Activated CD4-positive, alpha-beta T cell treated with anti-CD3 and anti-CD28 coated beads, Interleukin-2, amount 50 U/mL, for 24 hours (primary cell): ENCODE data around the gene PFKM.
A peak's percentile ranks its signal among the peaks of the same experiment; 100 is the strongest.

Experiments used
- DNase-seq, 2 donors: peaks; one replicate each; pipeline ENCODE4 v3.0.0-alpha.2; 2020; ENCODE audit warnings: low read depth in 1 of 2, low spot score in 1 of 2

PFKM gene

DNA sequence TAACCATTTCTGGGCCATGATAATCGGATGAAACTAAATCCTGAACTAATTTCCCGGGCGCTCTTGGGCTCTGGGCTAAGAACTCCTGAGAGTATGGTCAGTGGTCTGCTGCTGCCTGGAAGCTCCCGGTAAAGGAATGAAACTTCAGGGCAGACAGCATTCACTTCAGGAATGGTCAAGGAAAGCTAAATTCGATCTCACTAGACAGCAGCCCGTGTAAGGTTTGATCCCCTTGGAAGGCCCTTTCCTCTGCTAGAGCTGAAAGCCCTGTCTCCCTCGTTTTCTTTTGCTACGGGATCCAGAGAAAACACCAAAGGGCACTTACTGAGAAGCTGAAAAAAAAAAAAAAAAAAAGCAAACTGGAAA, 37.5 kb downstream of the PFKM start:
- no peak for DNase-seq

DNA sequence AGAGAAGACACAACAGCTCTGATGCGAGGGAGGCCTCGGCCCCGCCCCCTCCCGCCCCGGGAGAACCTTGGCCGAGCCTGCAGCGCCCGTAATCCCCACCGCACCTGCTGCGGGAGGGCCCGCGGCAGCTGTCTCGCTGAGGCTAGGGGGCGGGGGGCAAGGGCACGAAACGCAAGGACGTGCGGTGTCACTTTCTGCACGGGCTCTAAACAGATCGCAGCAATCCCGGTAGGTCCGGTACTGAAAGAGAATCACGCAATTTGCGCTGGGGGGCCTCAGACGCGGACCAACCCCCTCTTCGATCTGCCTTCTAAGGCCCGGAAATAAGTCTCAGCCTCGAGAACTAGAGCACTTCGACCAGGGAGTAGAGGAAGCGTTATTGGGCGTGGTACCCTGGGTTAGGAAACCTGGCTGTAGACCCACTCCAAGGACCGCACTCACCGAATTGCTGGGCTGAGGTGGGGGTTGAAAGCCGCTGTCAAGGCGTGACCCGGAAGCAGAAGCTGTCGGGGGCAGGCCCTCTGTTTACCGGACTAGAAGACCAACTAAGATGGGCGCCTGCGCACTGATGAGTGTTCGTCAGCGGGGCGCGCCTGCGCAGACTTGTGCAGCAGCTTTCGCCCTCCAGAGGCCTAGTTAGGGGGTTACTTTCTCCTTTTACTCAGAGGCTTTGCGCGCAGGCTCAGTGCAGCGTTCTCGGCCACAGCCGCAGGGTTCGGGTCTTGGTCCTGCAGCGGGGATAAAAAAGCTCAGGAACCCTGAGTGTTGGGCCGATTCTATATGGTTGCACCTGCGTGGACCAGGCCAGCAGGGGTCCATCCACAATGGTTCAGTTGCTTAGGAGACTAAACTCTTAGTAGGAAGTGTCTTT, 38.1 kb downstream of the PFKM start, which contains the start of gene ASB8:
Gene ASB8, minus strand, starts transcription at position 498 of the 871 bp plus-strand sequence. CDS start 4,019 bp downstream, outside the sequence.
- peak; percentile 97 to 99 for DNase-seq

DNA sequence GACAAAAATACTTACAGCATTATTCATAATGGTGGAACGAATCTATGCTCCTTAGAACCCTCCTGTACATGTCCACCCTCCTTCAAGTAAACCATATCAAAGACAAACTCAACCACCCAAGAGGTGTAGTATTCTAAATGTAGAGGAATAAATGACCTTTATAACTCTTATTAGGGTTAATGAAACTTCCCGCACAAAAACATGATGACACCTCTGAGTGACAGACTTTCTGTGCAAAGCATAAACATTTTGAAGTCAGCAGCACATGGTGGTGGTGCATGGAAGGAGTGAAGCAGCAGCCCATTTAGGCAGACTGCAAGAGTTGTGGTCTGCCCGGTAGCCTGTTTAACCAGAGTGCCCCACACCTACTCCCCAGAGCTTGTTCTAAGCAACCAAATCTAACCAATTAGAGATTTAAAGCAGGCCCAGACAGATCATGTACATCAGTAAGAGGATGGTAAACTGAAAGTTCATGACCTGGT, 38.8 kb downstream of the PFKM start:
- no peak for DNase-seq

DNA sequence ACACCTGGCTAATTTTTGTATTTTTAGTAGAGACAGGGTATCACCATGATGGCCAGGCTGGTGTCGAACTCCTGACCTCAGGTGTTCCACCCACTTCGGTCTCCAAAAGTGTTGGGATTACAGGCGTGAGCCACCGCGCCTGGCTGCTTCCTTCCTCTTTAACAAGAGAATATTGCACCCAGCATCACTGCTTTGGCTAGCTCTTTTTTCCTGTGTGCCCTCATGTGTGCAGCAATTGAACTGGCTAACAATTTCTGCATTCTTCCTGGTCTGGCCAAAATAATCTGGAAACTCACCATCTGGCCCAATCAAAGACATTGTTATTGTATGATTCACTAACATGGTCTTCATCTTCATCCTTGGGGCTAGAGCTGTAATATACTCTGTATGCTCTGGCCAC, 40.9 kb downstream of the PFKM start:
- no peak for DNase-seq

DNA sequence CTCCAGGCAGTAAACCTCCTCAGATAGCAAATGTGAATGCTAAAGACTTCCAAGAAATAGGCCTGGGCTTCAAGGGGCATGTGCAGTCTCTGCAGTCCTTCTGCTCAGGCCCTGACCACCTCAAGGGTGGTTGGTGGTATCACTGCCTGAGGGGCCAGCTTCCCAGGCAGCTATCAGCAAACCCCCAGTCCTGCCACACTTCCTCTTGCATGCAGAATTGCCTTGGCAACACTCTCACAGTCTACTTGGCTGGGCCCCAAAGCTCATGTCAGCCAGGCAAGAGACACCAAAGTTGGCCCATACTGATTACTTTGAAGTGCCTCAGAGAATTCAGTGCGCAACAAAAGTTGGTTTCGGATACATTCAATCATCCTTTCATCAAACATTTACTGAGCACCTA, 41.6 kb downstream of the PFKM start:
- no peak for DNase-seq

DNA sequence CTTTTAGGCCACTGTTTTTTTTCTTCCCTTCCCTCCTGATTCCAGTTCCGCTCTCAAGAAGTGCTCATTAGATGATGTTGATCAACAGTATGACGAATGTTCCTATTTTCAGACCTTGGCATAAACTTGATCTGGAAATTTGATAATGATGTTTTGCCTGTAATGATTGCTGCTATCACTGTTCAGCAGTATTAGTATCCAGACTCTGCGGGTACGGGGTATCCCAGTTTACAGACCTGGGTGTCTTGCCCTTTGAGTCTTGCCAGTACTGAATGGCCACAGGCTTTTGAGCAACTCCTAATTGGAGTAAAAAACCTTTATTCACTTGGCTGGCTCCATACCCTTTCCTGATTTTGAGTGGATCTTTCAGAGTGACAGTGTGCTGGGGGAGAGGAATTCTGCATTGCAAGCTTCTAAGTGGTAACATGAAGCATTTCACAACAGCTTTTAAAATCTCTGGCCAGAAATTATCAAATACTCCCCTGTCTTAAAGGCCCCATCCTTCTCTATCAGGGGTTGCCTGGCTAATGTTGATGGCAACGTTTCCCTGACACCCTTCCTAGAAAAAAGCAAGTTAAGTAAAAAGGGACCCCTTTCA, 44.1 kb downstream of the PFKM start:
- no peak for DNase-seq

DNA sequence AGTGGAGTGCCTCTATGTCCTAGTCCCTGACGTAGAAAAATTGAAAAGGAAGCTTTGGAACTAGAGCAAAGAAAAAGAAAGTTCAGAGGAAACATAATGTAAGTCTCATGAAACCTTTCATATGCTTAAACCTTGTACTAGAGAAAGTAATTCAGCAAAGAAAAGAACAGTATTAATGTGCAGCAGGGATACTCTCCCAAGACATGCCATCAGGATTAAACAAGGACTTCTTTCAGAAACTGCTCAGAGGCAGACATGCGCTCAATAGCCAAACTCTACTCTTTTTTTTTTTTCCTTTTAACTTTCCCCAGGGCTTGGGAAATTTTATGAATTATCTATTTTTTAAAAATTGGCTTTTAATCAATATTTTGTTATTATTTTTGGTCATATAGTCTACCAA, 45.3 kb downstream of the PFKM start:
- no peak for DNase-seq

DNA sequence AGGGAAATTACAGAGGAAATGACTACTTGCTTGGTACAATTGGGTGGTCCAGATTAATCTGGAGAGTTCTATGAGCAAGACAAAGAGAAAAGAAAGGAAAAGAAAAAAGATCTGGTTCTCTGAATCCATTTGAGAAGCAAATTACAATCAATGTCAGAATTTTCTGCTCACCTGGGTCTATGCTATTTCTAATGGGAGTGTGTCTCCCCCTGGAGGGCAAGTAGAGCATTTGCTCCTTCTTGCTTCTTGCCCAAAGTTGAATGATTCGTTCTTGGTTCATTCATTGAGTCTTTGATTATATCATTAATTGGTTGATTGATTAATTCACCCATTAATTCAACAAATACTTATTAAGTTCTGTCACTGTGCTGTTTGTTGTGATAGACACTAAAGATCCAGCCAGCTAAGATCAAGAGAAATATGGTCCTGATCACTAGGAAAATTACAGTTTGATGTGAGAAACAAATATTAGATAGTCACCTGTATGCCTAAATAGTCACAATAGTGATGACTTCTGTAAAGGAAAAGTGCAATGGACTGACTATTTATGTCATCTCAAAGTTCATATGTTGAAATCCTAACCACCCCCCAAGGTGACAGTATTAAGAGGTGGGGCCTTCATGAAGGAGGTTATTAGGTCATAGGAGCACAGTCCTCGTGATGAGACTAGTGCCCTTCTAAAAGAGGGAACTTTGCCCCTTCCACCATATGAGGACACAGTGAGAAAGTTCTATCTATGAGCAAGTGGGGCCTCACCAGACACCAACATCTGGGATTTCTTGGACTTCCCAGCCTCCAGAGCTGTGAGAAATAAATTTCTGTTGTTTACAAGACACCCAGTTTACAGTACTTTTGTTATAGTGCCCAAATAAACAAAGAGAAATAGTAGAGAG, 46.2 kb downstream of the PFKM start:
- DNase-seq = peak in 1 of 2 donors; percentile 44

DNA sequence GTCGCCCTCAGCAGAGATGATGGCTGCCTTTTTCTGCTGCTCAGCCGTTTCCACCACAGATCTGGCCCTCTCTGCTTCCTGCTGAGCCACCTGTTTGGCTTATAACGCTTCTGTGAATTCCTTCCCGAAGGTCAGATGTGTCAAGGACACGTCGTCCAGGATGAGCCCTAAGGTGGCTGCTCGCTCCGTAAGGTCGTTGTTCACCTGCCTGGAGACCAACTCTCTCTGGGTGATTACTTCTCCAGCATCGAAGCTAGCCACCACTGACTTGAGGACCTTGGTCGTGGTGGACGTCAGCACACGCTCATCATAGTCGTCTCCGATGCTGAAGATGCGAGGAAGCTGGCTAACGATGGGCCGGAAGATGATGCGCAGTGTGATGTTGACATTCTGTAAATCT, 49.8 kb downstream of the PFKM start:
- no peak for DNase-seq

DNA sequence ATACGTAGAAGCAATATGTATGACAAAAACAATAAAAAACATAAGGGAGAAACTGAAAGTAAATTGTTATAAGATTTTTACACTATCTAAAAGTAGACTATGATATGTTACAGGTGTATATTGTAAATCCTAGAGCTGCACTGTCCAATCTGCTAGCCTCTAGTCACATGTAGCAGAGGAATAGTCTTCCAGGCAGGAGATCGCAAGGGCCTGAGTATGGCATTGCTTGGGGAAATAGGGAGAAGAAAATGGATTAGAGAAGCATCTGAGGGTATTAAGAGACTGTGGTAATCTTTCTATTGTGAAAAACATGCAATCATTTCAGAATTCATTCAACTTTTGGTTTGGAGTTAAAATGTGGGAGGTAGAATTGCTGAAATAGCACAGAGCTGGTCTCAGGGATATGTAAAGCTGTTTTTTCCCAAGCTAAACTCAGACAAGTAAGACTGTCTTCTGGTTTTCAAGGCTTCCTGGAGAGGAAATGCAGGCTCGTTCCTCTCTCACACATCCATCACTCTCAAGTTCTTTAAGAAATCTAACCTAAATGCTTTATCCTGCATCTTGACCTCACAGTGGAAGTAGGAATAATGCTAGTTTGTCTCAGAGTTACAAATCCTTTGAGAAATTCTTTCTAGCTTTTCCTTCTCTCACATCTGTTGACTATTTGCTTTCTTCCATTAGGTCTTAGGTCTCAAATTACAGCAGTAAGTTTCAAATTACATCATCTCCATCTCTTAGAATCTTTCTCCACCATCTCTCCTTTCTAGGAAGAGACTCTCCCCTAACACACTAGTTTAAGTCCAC, 56.7 kb downstream of the PFKM start:
- DNase-seq = no peak

DNA sequence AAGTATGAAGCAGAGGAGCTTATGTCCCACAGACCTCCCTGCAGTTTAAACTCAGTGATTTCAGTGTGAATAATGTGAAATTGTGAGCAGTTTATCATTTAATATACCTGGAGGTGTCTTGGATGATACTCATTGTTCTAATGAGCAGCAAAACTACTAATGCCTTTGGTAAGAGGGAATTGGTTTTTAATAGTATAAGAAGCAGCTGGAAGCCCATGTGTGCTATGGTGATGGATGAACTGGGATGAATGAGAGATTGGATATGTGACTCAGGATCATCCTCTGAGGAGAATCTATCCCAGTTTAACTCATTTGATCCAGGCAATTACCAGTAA, 57.2 kb downstream of the PFKM start:
- DNase-seq = no peak

DNA sequence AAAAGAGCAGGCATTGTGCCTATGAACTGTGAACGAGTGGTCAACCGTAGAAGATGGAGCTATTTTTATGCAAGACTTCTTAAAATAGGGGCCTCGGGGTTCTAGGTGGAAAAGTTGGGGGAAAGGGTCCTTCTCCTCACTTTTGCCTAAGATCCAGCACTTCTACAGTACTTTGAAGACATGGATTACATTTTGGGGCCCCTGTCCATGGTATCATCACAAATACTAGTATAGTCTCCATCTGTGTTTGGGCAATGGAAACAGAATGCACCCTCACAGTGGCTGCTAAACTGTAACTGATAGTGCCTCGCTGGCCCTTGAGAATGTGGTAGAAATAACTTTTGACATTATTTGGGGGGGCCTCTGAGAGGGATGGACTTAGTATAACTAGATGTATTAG, 58.8 kb downstream of the PFKM start:
- no peak for DNase-seq

DNA sequence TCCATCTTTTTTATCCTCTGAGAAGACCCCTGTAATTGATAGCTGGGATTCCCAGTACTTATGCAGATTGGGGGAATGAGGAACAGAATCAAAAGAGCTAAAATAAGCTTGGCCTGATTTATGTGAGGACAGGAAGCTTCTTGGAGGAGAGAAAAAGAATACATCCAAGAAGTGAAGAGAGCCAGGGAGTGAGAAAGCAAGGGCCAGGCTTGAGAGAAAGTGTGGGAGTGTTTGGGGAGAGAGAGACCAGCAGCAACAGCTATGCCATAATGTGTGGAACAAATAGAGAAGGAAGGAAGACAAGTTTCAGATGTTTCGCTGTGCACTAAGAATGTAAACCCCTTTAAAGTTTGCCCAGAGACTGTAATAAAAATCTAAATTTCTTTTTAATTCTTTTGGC, 60.3 kb downstream of the PFKM start:
- DNase-seq = no peak

DNA sequence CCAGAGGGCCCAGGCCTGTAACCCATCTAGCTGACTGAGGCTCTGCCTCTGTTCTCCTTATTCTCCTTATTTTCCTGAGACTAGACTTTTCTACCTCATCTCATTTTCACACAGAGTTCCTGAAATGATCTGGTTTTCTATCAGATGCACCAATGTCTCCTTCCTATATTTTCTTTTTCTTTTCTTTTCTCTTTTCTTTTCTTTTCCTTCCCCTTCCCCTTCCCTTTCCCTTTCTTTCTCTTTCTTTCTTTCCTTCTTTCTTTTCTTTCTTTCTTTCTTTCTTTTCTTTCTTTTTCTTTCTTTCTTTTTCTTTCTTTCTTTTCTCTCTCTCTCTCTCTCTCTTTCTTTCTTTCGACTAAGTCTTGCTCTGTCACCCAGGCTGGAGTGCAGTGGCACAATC, 61.3 kb downstream of the PFKM start:
- DNase-seq = no peak

DNA sequence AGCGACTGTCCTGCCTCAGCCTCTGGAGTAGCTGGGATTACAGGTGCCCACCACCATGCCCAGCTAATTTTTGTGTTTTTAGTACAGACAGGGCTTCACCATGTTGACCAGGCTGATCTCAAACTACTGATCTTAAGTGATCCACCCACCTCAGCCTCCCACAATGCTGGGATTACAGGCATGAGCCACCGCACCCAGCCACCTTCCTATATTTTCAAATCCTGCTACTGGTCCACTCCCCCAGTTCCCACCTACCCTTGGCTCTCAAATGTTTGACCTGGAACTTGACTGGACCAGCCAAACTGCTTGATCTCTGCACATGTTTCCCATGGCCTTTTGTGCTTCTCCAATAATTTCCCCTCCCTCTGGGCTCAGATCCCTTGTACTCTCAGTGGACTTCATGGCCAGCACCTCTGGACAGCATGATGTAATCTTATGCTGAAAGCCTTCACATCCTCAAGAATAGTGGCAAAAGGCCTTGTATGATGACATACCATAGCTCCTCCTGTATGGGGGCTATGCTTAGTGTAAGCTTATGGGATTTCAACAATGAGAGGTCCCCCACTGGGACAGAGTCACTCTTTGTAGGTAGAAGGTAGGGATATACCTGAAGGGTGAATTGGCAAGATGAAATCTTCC, 61.8 kb downstream of the PFKM start:
- no peak for DNase-seq

DNA sequence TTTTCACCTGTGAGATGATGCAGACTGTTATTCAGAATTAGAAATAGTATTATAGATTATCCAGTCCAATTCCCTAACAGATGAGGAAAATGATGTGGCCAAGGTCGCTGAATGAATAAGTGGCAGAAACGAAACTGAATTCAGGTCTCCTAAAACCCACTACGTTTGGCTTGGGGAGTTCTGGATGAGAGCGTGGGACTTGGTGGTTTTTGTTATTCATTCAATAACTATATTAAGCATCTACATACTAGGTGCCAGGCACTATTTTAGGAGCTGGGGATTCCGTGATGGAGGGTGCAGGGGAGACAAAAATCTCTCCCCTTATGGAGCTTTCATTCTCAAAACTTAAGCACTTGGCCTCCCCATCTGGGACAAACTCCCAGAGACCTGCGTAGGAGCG, 63.5 kb downstream of the PFKM start:
- DNase-seq = no peak

DNA sequence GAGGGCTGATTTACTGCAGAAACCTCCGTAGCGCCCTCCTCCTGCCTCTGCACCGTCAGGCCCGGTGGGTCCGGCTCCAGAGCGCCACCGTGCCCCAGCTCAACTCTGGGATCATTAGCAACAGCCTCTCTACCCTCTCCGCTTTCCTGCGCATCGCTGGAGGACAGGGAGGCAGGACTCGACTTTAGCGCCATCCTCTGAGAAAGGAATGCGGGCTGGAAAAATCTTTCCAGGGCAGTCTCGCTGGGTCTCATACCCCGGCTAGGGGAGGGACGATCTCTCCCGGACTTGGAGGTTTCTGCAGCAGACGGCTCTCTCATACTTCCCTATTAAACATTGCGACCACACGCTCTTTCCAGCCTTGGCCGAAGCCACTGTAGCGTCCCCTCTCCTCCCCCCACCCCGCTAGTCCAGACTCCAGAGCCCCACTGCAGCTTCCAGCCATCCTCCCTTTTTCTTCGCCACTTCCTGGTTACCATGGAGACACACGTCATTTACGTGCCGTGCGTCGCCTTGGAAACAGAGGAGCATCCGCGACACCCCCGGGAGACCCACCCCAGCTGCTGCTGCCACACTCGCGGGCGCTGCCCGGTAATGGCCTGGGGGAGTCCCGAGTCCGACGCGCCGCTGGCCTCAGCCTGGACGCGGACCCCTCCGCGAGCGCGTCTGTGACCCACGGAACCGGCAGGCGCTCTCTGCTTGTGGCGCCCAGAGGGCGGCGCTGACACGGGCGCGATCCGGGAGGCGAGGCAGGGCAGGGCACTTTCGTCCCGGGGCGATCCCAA, 64.1 kb downstream of the PFKM start, which contains the start of gene CCDC184:
Gene CCDC184, plus strand, starts transcription at position 554 of the 785 bp plus-strand sequence. CDS start 479 bp downstream, outside the sequence.
- DNase-seq = peak; percentile 44 to 69

DNA sequence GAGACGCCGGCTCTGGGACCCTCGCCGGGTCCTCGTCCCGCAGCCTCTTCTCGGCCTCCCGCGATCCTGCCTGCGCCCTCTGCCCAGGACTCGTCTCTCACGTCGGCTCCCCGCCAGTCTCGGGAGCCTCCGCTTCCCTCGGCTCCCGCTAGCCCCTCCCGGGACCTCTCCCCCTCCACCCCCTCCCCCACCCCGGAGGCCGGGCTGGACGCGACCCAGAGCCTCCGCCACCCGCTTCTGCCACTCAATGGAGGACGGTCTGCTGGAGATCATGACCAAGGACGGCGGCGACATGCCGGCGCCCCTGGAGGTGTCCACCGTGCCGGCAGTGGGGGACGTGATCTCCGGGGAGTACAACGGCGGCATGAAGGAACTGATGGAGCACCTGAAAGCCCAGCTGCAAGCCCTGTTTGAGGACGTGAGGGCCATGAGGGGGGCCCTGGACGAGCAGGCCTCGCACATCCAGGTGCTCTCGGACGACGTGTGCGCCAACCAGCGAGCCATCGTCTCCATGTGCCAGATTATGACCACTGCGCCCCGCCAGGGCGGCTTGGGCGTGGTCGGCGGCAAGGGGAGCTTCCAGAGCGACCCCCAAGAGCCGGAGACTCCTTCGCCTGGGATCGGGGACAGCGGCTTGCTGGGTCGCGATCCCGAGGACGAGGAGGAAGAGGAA, 64.8 kb downstream of the PFKM start:
- DNase-seq = no peak

DNA sequence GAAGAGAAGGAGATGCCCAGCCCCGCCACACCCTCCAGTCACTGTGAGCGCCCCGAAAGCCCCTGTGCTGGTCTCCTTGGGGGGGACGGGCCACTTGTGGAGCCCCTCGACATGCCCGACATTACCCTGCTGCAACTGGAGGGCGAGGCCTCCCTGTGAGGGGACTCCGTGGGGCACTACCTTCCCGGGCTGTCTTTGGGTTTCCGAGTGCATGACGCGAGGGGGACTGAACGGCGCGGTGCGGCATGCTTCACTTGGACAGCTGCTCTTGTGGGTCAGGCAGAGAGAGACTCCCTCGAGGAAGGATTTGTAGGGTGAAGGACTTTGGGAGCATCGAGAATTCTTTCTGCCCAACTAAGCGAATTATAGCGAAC, 65.4 kb downstream of the PFKM start:
- DNase-seq = no peak
